AG04450 (cell line): ENCODE data around the gene COQ8B. TPM values are rescaled to one million over a fixed set of nuclear protein-coding genes. Genes with fewer than 3 reads are reported as not detected.

Experiments used
- CTCF ChIA-PET: fragments of 300-600, 350-600 bp; formaldehyde crosslinking; extraction: SDS; loops from one replicate; lab custom pipeline; 2022; ENCODE audit warnings: antibody characterized with exemption, inconsistent platforms; lab: Charles Lee
- POLR2A ChIA-PET: fragments of 350-600 bp; formaldehyde crosslinking; extraction: SDS; loops from one replicate; lab custom pipeline; 2021; ENCODE audit warnings: antibody characterized with exemption, inconsistent platforms; lab: Yijun Ruan, JAX
- DNase-seq: peaks from one replicate; pipeline ENCODE4 v3.0.0-alpha.2; 2011; ENCODE audit warnings: low read depth, low spot score
- H3K27ac ChIP-seq: one replicate; pipeline ENCODE4 v1.5.1; 2012; ENCODE audit warnings: low read depth, low read length, control low read depth
- H3K27me3 ChIP-seq: one replicate; pipeline ENCODE4 v1.6.0; 2012; ENCODE audit warnings: low read length; ENCODE audit not compliant: control insufficient read depth, insufficient read depth
- H3K4me3 ChIP-seq: 2 replicates; pipeline ENCODE4 v1.5.1; 2011; ENCODE audit warnings: mild to moderate bottlenecking, low read depth, low read length, control low read depth
- H3K9me3 ChIP-seq: 2 replicates; pipeline ENCODE4 v1.5.1; 2012; ENCODE audit warnings: low read length; ENCODE audit not compliant: control insufficient read depth, insufficient read depth
- polyA plus RNA-seq: library from polyadenylated mRNA; depleted of rRNA; stranded (reverse); fragments of >200 nt; gene quantifications from 2 replicates; pipeline ENCODE4 v1.2.3, GENCODE V29; 2011
- TF ChIP-seq, protein P1 (sequence below): IDR thresholded peaks from 2 replicates; pipeline ENCODE4 v1.5.1; 2011; ENCODE audit warnings: low read depth, low read length, control low read depth, inconsistent platforms

COQ8B gene
- polyA plus RNA-seq, 1 experiment, result 16.0 TPM

DNA sequence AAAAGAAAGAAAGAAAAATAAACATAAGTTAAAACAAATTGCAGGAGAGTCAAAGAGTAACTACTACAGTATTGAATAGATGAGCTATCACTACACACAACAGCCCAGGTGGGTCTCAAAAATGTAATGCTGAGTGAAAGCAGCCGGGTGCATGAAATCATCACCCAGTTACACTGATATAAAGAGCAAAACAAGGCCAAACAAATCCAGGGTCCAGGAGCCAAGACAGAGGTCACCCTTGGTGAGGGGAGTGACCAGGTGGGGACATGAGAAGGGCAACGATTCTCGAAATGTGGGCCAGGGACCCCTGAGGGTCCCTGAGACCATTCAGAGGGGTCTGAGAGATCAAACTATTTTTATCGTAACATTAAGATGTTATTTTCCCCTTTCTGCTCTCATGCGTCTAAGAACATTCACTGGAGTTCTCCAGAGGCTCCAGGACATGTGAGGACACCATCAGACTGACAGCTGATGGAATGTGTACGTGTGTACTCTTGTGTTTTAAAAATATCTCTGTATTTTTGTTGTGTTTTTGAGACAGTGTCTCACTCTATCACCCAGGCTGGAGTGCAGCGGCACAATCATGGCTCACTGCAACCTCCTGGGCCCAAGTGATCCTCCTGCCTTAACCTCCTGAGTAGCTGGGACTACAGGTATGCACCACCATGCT lies 10.6 kb downstream of the COQ8B start:
- Histone ChIP-seq H3K9me3 (no peaks in the 10 kb centered on the region), H3K4me3 (no peak overlapping the region), H3K27ac (no peak overlapping the region), H3K27me3 (no peaks in the 10 kb centered on the region)
- TF ChIP-seq, protein P1, sequence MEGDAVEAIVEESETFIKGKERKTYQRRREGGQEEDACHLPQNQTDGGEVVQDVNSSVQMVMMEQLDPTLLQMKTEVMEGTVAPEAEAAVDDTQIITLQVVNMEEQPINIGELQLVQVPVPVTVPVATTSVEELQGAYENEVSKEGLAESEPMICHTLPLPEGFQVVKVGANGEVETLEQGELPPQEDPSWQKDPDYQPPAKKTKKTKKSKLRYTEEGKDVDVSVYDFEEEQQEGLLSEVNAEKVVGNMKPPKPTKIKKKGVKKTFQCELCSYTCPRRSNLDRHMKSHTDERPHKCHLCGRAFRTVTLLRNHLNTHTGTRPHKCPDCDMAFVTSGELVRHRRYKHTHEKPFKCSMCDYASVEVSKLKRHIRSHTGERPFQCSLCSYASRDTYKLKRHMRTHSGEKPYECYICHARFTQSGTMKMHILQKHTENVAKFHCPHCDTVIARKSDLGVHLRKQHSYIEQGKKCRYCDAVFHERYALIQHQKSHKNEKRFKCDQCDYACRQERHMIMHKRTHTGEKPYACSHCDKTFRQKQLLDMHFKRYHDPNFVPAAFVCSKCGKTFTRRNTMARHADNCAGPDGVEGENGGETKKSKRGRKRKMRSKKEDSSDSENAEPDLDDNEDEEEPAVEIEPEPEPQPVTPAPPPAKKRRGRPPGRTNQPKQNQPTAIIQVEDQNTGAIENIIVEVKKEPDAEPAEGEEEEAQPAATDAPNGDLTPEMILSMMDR, result no peak
- DNase-seq, result no peak
- CTCF ChIA-PET, result interaction anchor here (1.4 kb wide), 1 partner anchor 100 kb away, joined by 4 read pairs; no protein-coding TSS in a partner anchor
- POLR2A ChIA-PET, result interaction anchor here (0.7 kb wide), 1 partner anchor 22 kb away, joined by 5 read pairs; no protein-coding TSS in a partner anchor

DNA sequence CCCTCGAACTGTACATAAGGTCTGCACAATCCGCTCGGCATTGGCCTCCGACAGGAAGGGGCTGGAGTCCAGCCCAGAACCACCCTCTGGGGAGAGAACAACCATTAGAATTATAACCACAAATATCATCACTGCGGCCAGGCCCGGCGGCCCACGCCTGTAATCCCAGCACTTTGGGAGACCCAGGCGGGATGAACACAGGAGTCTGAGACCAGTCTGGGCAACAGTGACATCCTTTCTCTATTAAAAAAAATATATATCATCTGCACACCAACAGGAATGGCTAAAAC lies 11.4 kb downstream of the COQ8B start:
- Histone ChIP-seq H3K4me3 (no peak overlapping the region), H3K27ac (no peak overlapping the region), H3K9me3 (no peaks in the 10 kb centered on the region), H3K27me3 (no peaks in the 10 kb centered on the region)
- DNase-seq, result no peak
- CTCF ChIA-PET, result no interaction called here
- POLR2A ChIA-PET, result no interaction called here
- TF ChIP-seq, protein P1, result no peak

DNA sequence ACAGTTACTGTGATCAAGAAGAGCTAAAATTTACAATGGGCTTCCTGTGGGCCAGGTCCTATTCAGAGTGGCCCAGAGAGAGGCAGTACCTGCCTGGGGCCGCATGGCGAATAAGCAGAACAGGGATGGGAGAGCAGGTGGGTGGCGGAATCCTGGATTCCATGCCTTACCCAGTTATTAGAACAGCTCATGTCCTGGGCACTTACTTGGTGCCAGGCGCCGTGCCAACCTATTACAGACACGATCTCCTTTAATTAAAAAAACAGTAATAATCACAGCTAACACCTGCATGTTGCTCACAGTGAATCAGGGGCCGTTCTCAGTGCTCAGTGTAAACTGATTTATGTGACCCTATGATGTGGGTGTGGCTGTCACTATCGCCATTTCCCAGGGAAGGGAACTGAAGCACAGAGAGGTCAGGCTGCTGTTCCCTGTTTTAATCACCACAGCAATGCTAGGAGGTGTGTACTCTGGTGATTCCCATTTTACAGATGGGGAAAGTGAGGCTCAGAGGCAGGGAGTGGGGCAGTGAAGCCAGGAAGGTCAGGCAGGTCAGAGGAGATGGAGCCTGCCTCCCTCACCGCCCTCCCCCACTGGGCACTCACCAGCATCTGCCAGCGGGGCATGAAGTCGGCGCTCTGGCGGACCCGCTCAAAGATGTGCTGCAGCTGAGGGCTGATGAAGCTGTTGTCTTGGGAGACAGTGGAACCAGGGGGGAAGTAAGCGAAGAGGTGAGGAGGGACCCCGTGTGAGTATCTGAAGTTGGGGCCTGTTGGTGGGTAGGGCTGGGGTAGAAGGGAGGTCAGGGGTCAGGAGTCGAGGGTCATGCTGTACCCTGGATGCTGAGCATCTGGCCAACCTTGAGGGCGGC lies 12.0 kb downstream of the COQ8B start:
- CTCF ChIA-PET, result interaction anchor here (1.2 to 1.8 kb wide), 2 partner anchors 42 to 70 kb away, joined by 3 to 5 read pairs; no protein-coding TSS in a partner anchor
- H3K9me3 ChIP-seq, result no peaks in the 10 kb centered on the region
- POLR2A ChIA-PET, result no interaction called here
- H3K27ac ChIP-seq, result no peak overlapping the region
- no peak overlapping the region for H3K4me3 ChIP-seq
- DNase-seq, result no peak
- no peaks in the 10 kb centered on the region for H3K27me3 ChIP-seq
- TF ChIP-seq, protein P1, result no peak

DNA sequence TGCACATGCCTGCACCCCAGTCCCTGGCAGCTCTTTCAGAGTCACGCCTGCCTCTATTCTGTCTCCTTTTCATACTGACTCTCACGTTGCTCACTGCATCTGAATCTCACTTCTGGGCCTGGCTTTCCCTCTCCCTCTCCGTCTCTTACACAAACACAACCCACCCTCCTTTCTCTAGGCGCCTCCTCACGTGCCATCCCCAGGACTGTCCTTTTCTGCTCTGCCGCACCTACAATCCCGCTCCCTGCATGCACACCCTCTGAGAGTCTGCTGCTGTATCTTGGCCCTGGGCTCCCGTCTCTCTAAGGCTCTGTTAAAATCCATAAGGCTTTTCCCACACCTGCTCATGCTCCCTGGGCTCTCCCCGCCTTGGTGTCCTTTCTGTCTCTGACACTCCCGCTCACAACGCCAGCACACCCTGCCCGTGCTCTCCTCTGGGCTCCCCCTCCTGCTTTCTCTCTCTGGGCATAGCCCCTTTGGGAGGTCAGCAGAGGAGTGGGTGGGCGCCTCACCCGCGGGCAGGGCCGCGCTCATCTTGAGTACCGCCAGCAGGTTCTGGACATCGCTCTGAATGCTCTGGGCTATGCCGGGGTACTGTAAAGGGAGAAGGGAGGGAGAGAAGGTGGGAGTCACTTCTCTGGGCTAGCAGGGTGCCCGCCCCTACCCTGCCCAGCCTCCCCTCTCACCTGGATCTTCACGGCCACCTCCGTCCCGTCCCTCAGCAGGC lies 13.5 kb downstream of the COQ8B start:
- DNase-seq, result no peak
- Histone ChIP-seq H3K4me3 (no peak overlapping the region), H3K27me3 (no peaks in the 10 kb centered on the region), H3K27ac (no peak overlapping the region), H3K9me3 (no peaks in the 10 kb centered on the region)
- ChIA-PET POLR2A (no interaction called here), CTCF (interaction anchor here (1.0 to 1.8 kb wide), 5 partner anchors 12 to 69 kb away, joined by 3 to 5 read pairs (median 4); no protein-coding TSS in a partner anchor)
- TF ChIP-seq, protein P1, result no peak
